NB4 (cell line): Measurements from ENCODE around the gene PPY.

ENCODE experiments used
- DNase-seq: peaks from one replicate; pipeline ENCODE4 v3.0.0; 2010; ENCODE audit warnings: low read depth
- H3K4me3 ChIP-seq: one replicate; pipeline ENCODE4 v1.5.1; 2011; ENCODE audit warnings: mild to moderate bottlenecking, low read depth, low read length, moderate library complexity
- MYC ChIP-seq: IDR thresholded peaks from 2 replicates; pipeline ENCODE4 v1.6.1; 2011; ENCODE audit warnings: low read depth, low read length
- POLR2A ChIP-seq: IDR thresholded peaks from 2 replicates; pipeline ENCODE4 v1.6.1; 2011; ENCODE audit warnings: mild to moderate bottlenecking; ENCODE audit not compliant: insufficient read length; ENCODE audit errors: extremely low read depth
- TF ChIP-seq, protein P1 (sequence below): IDR thresholded peaks from one replicate; pipeline ENCODE4 v1.5.1; 2012; ENCODE audit warnings: low read depth, low read length
- TF ChIP-seq, protein P2 (sequence below): IDR thresholded peaks from 2 replicates; pipeline ENCODE4 v1.6.1; 2011; ENCODE audit warnings: low read depth, low read length

Gene PPY

DNA sequence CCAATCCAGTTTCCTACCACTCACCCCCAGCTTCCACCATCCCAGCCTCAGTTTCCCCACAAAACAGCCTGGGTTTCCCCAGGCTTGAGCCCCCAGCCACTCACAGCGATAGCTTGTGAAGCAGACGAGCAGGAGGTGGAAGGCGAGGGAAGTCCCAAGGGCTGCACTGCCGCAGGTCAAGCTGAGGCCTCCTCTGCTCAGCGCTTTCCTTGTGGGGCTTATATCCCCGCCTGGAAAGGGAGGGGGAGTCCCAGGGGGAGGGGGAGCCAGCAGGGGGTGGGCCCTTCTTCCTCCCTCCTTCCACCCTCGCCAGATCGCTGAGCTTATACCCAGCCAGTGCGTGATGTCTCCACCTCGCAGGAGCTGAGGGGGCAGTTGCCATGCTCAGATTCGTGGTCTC lies 11.5 kb upstream of the PPY start, which contains the start of gene PYY:
PYY (minus strand) TSS at position 195 of the 400 bp plus-strand sequence. CDS start 457 bp downstream, outside the sequence.
- TF ChIP-seq, protein P1, sequence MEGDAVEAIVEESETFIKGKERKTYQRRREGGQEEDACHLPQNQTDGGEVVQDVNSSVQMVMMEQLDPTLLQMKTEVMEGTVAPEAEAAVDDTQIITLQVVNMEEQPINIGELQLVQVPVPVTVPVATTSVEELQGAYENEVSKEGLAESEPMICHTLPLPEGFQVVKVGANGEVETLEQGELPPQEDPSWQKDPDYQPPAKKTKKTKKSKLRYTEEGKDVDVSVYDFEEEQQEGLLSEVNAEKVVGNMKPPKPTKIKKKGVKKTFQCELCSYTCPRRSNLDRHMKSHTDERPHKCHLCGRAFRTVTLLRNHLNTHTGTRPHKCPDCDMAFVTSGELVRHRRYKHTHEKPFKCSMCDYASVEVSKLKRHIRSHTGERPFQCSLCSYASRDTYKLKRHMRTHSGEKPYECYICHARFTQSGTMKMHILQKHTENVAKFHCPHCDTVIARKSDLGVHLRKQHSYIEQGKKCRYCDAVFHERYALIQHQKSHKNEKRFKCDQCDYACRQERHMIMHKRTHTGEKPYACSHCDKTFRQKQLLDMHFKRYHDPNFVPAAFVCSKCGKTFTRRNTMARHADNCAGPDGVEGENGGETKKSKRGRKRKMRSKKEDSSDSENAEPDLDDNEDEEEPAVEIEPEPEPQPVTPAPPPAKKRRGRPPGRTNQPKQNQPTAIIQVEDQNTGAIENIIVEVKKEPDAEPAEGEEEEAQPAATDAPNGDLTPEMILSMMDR = no peak
- TF ChIP-seq MYC (no peak), POLR2A (no peak)
- TF ChIP-seq, protein P2, sequence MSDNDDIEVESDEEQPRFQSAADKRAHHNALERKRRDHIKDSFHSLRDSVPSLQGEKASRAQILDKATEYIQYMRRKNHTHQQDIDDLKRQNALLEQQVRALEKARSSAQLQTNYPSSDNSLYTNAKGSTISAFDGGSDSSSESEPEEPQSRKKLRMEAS = no peak
- DNase-seq = peak; percentile 54
- no peak within 1 kb of the TSS for H3K4me3 ChIP-seq

DNA sequence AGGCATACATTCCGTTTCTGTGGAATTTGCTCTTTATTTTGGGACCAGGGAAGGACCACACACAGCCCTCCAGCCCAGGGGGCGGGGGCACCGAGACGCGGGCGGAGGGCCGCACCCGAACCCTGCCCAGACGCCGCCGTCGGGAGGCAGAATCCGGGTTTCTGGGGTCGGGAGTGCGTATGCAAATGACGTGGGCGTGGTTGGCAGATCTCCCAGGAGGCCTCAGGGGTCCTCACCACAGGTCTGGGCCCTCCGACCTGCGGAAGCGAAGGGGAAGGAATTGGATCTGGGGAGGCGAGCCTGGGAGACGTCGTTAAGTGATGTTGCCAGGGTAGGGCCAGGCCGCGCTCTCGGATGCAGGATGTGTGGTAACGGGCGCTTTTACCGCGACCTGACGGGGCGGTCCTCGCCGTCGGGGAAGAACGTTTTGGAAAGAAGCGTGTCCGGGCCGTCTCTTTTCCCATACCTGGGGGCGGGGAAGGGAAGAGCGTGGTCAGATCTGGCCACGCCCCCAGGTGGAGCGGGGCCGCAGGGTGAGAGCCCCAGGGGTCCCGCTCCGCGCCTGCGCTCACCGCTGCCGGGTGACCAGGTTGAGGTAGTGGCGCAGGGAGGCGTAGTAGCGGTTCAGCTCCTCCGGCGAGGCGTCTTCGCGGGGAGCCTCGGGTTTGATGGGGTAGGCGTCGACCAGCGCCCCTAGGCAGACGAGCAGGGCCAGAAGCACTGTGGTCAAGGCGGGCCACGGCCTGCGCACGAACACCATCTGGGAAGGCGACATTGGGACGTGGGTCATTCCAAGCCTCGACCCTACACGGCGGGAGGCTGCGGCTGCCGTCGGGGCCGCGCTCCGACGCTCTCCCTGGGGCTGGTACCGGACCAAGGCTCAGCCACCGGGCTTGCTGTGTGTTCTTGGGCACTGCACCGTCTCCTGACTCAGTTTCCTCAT lies 10.7 kb upstream of the PPY start:
- TF ChIP-seq, protein P2 = no peak
- no peak for TF ChIP-seq POLR2A
- TF ChIP-seq, protein P1 = no peak
- TF ChIP-seq MYC = no peak
- H3K4me3 ChIP-seq = no peak overlapping the region
- DNase-seq = no peak

DNA sequence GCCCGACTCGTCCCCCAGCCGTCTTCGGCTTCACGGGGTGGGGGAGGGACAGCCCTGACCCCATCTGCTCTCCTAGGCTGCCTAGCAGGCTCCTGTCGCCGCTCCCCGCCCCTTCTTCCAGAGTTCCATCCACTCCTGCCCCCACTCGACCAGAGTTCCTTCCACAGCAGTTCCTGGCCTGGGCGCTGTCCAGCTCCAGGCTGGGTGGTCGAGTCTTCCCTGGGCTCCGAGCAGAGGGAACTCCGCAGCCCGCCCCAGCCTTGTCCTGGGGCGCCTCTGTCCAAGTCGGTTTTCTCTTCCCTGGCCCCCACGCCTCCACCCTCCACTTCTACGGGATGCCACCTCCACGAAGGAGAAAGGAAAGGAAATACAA lies 10.1 kb upstream of the PPY start:
- H3K4me3 ChIP-seq = no peak overlapping the region
- TF ChIP-seq, protein P1 = no peak
- no peak for TF ChIP-seq POLR2A
- TF ChIP-seq MYC = no peak
- TF ChIP-seq, protein P2 = no peak
- DNase-seq = no peak

DNA sequence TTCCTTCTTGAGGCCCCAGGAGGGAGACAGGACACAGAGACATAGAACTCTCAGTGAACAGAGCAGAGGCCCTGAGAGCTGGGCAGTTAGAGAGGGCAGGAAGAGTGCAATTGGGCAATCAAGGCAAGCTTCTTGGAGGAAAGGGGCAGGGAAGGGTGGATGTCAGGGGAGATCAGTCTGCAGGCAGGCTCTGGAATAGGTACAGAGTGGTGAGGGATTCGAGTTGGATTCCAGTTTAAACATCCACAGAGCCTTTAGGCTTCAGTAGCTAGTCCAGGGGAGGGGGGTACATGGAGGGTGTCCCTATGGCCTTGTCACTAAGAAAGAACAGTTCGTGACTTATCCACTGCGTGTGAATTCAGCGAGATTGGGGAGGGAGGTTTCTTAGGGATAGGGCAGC lies 9.5 kb upstream of the PPY start:
- DNase-seq = no peak
- TF ChIP-seq, protein P2 = no peak
- TF ChIP-seq POLR2A = no peak
- no peak for TF ChIP-seq MYC
- TF ChIP-seq, protein P1 = no peak
- no peak overlapping the region for H3K4me3 ChIP-seq

DNA sequence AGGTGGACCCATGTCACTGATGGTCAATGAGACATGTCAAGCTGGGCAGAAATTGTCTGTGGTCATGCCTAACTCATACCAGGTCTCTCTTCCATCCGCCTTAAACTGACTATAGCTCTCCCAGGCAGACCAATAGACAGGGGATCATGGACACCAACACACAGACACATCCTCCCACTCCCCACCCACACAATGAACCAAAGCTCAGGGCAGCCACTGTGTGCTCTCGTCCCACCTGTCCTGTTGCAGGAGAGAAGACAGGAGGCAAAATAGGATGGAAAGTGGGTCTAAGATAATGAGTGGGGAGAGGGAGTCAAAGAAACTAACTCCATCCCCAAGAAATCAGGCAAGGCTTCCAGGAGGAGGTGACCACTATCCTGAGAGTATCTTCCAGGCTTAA lies 8.3 kb upstream of the PPY start:
- DNase-seq = no peak
- no peak for TF ChIP-seq MYC
- TF ChIP-seq, protein P2 = no peak
- TF ChIP-seq, protein P1 = no peak
- TF ChIP-seq POLR2A = no peak
- H3K4me3 ChIP-seq = no peak overlapping the region
